ENCODE data around the gene MAP7.

- TF ChIP-seq CTCF (IDR thresholded peaks at IDR 0.05) = no peak
- no peak for TF ChIP-seq POLR2A (IDR thresholded peaks at IDR 0.05)
Observed at GRCh38 chr6:136521911-136522310, 28.3 kb downstream of the MAP7 start.
